Neural progenitor cell (in vitro differentiated cells): Measurements from ENCODE around the gene PPIB.

Source experiments
- CTCF ChIP-seq: fragments of 200-600 bp; sonication (generic); IDR thresholded peaks from 2 replicates; pipeline ENCODE4 v1.5.1; 2017; ENCODE audit warnings: antibody characterized with exemption, mild to moderate bottlenecking
- EZH2 ChIP-seq: fragments of 200-600 bp; sonication (generic); IDR thresholded peaks from 2 replicates; pipeline ENCODE4 v1.6.1; 2017; ENCODE audit warnings: antibody characterized with exemption, mild to moderate bottlenecking, moderate library complexity
- EZH2phosphoT487 ChIP-seq: fragments of 200-600 bp; sonication (generic); IDR thresholded peaks from 2 replicates; pipeline ENCODE4 v1.6.1; 2017; ENCODE audit warnings: antibody characterized with exemption

GRCh38 chr15:64161688-64162477 lies 939 bp downstream of the PPIB start:
- TF ChIP-seq EZH2 (no peak), CTCF (no peak), EZH2phosphoT487 (no peak)
